GM23338 (cell line): ENCODE measurements around the gene C1orf146. TPM values are rescaled to one million over a fixed set of nuclear protein-coding genes. Genes with fewer than 3 reads are reported as not detected.

Source experiments
- ATAC-seq: fragments of 200-7000 bp; cut with Tn5 transposase; 3 replicates; pipeline ENCODE4 v1.9.1; 2020
- DNase-seq: peaks from one replicate; pipeline ENCODE4 v3.0.0-alpha.2; 2015; ENCODE audit warnings: low spot score
- H2AFZ ChIP-seq: fragments of 200-600 bp; sonication (generic); 2 replicates; pipeline ENCODE4 v1.8.0; 2016; ENCODE audit warnings: antibody characterized with exemption, mild to moderate bottlenecking, moderate library complexity
- H3F3A ChIP-seq: fragments of 200-600 bp; sonication (generic); replicated peaks from 2 replicates; pipeline ENCODE4 v1.8.0; 2017; ENCODE audit warnings: antibody characterized with exemption, mixed run types, low read depth
- H3K27ac ChIP-seq: fragments of 200-600 bp; sonication (generic); 2 replicates; pipeline ENCODE4 v1.6.1; 2016; ENCODE audit warnings: low read depth
- H3K27me3 ChIP-seq: fragments of 200-600 bp; sonication (generic); 2 replicates; pipeline ENCODE4 v1.8.0; 2016; ENCODE audit warnings: mild to moderate bottlenecking, mixed run types, moderate library complexity; ENCODE audit not compliant: insufficient read depth
- H3K36me3 ChIP-seq: fragments of 200-600 bp; sonication (generic); 2 replicates; pipeline ENCODE4 v1.8.0; 2016; ENCODE audit warnings: mild to moderate bottlenecking; ENCODE audit not compliant: insufficient read depth
- H3K4me1 ChIP-seq: fragments of 200-600 bp; sonication (generic); 2 replicates; pipeline ENCODE4 v1.8.0; 2016; ENCODE audit warnings: mild to moderate bottlenecking, moderate library complexity; ENCODE audit not compliant: insufficient read depth
- H3K4me2 ChIP-seq: fragments of 200-600 bp; sonication (generic); 2 replicates; pipeline ENCODE4 v1.7.1; 2017; ENCODE audit warnings: mixed run types
- H3K4me3 ChIP-seq: fragments of 200-600 bp; sonication (generic); 2 replicates; pipeline ENCODE4 v1.6.1; 2016; ENCODE audit warnings: mixed run types
- H3K79me2 ChIP-seq: fragments of 200-600 bp; sonication (generic); replicated peaks from 2 replicates; pipeline ENCODE4 v1.8.0; 2017; ENCODE audit warnings: mild to moderate bottlenecking; ENCODE audit not compliant: insufficient read depth
- H3K9me2 ChIP-seq: fragments of 200-600 bp; sonication (generic); 2 replicates; pipeline ENCODE4 v1.8.0; 2017; ENCODE audit not compliant: insufficient read depth
- H4K20me1 ChIP-seq: fragments of 200-600 bp; sonication (generic); replicated peaks from 2 replicates; pipeline ENCODE4 v1.8.0; 2017; ENCODE audit warnings: mild to moderate bottlenecking; ENCODE audit not compliant: insufficient read depth
- H3K27ac Mint-ChIP-seq: 2 replicates; pipeline ENCODE4 v1.8.0; 2020; ENCODE audit warnings: inconsistent platforms, mild to moderate bottlenecking, moderate library complexity, mixed read lengths
- H3K27me3 Mint-ChIP-seq: 3 replicates; pipeline ENCODE4 v1.8.0; 2022; ENCODE audit warnings: low read depth, mild to moderate bottlenecking, moderate library complexity, mixed read lengths, inconsistent platforms; ENCODE audit not compliant: insufficient read depth, poor library complexity
- H3K36me3 Mint-ChIP-seq: 3 replicates; pipeline ENCODE4 v1.8.0; 2021; ENCODE audit warnings: low read depth, mild to moderate bottlenecking, inconsistent platforms, moderate library complexity, mixed read lengths
- H3K4me1 Mint-ChIP-seq: 3 replicates; pipeline ENCODE4 v1.8.0; 2020; ENCODE audit warnings: mild to moderate bottlenecking, inconsistent platforms, mixed read lengths
- H3K4me3 Mint-ChIP-seq: 3 replicates; pipeline ENCODE4 v1.8.0; 2021; ENCODE audit warnings: moderate library complexity, mild to moderate bottlenecking, inconsistent platforms, mixed read lengths
- H3K9me3 Mint-ChIP-seq: 3 replicates; pipeline ENCODE4 v1.8.0; 2020; ENCODE audit warnings: moderate library complexity, mild to moderate bottlenecking, inconsistent platforms, mixed read lengths
- CREB1 ChIP-seq: fragments of 250-450 bp; sonication (Bioruptor Pico); IDR thresholded peaks from 2 replicates; pipeline ENCODE4 v1.5.0; 2020; ENCODE audit warnings: low read depth, mild to moderate bottlenecking, moderate library complexity
- EZH2 ChIP-seq: fragments of 200-600 bp; sonication (generic); IDR thresholded peaks from one replicate; pipeline ENCODE4 v1.8.0; 2017; ENCODE audit warnings: antibody characterized with exemption, mild to moderate bottlenecking, low read depth; ENCODE audit not compliant: unreplicated experiment
- EZH2phosphoT487 ChIP-seq: fragments of 200-600 bp; sonication (generic); IDR thresholded peaks from one replicate; pipeline ENCODE4 v1.8.1; 2018; ENCODE audit warnings: antibody characterized with exemption; ENCODE audit not compliant: unreplicated experiment
- JUNB ChIP-seq: IDR thresholded peaks from one replicate; pipeline ENCODE4 v1.6.1; 2016; ENCODE audit warnings: antibody characterized with exemption; ENCODE audit not compliant: unreplicated experiment
- NANOG ChIP-seq: IDR thresholded peaks from 2 replicates; pipeline ENCODE4 v1.6.1; 2016; ENCODE audit warnings: antibody characterized with exemption, borderline replicate concordance
- POLR2AphosphoS5 ChIP-seq: IDR thresholded peaks from 2 replicates; pipeline ENCODE4 v1.6.1; 2016; ENCODE audit warnings: antibody characterized with exemption, low read depth
- STAT1 ChIP-seq: IDR thresholded peaks from one replicate; pipeline ENCODE4 v1.6.1; 2016; ENCODE audit warnings: antibody characterized with exemption; ENCODE audit not compliant: unreplicated experiment
- ZNF114 ChIP-seq: fragments of 250-450 bp; sonication (Bioruptor Pico); IDR thresholded peaks from 2 replicates; pipeline ENCODE4 v1.5.0; 2020; ENCODE audit warnings: mild to moderate bottlenecking, moderate library complexity
- ZNF331 ChIP-seq: fragments of 250-450 bp; sonication (Bioruptor Pico); IDR thresholded peaks from 2 replicates; pipeline ENCODE4 v1.5.0; 2020; ENCODE audit warnings: low read depth, mild to moderate bottlenecking, moderate library complexity
- polyA plus RNA-seq: library from polyadenylated mRNA; unstranded; fragments of >200 nt; fragmentation: Nextera tagmentation; extraction: Ambion mirVana; gene quantifications from 2 replicates; pipeline ENCODE4 v1.2.1, GENCODE V29; 2016
- total RNA-seq: library from RNA; depleted of rRNA; stranded (reverse); fragments of >200 nt; shearing (Covaris generic); gene quantifications from 2 replicates; pipeline ENCODE4 v1.2.3, GENCODE V29; 2014
- TF ChIP-seq, protein P1 (sequence below): fragments of 250-450 bp; sonication (Bioruptor Pico); IDR thresholded peaks from 2 replicates; pipeline ENCODE4 v1.5.0; 2020; ENCODE audit warnings: mild to moderate bottlenecking, moderate library complexity
- TF ChIP-seq, protein P2 (sequence below): IDR thresholded peaks from one replicate; pipeline ENCODE4 v1.6.1; 2018; ENCODE audit warnings: antibody characterized with exemption; ENCODE audit not compliant: unreplicated experiment
- TF ChIP-seq, protein P3 (sequence below): IDR thresholded peaks from 2 replicates; pipeline ENCODE4 v1.6.1; 2016; ENCODE audit warnings: antibody characterized with exemption
- TF ChIP-seq, protein P4 (sequence below), 2 experiments: fragments of 200-600 bp in 1 of 2; sonication (generic) in 1 of 2; conservative IDR thresholded peaks; 2 replicates each; pipeline versions ENCODE4 v1.5.1 to v1.6.1; 2016 to 2017; ENCODE audit warnings: antibody characterized with exemption in 2 of 2, low read depth in 2 of 2, mild to moderate bottlenecking in 2 of 2, moderate library complexity in 1 of 2

C1orf146 gene
- total and polyA plus RNA-seq, 2 experiments from 2014 or later = not detected

DNA sequence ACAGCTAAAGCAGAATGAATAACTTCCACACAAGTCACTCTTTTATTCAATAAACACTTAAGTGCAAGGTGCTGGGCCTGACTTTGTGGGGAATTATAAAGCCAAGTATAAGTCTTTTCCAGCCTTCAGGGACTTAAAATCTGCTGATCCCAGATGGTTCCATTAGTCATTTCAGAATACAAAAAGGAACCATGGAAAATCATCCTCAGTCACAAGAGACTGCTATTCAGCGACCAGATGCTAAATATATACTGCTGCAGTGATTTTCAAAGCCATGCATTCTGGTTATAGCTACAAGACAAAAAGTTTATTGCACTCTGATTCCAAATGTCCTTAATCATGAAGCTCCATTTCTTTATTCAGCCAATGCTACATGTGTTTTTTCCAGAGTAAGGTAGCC is 55.3 kb downstream of the C1orf146 start:
- no peaks in the 10 kb centered on the region for H3K79me2 ChIP-seq
- no peak overlapping the region for H3K4me2 ChIP-seq
- H3K27ac ChIP-seq = no peak overlapping the region
- ATAC-seq (no peak), DNase-seq (no peak)
- no peaks in the 10 kb centered on the region for H3K4me1 ChIP-seq
- peaks cover 2% of the 10 kb centered on the region for H3K27me3 Mint-ChIP-seq
- H2AFZ ChIP-seq = no peak overlapping the region
- H3K36me3 ChIP-seq = peaks cover 9% of the 10 kb centered on the region; the same call in 1 of the 2 replicates
- no peaks in the 10 kb centered on the region for H3F3A ChIP-seq
- no peaks in the 10 kb centered on the region for H3K9me3 Mint-ChIP-seq
- H3K27ac Mint-ChIP-seq = no peak overlapping the region
- H3K4me3 Mint-ChIP-seq = no peak overlapping the region
- no peak for TF ChIP-seq POLR2AphosphoS5
- no peak for TF ChIP-seq NANOG
- no peak for TF ChIP-seq ZNF114 (CRISPR knock-in tag)
- TF ChIP-seq EZH2phosphoT487 = no peak
- TF ChIP-seq, protein P1, sequence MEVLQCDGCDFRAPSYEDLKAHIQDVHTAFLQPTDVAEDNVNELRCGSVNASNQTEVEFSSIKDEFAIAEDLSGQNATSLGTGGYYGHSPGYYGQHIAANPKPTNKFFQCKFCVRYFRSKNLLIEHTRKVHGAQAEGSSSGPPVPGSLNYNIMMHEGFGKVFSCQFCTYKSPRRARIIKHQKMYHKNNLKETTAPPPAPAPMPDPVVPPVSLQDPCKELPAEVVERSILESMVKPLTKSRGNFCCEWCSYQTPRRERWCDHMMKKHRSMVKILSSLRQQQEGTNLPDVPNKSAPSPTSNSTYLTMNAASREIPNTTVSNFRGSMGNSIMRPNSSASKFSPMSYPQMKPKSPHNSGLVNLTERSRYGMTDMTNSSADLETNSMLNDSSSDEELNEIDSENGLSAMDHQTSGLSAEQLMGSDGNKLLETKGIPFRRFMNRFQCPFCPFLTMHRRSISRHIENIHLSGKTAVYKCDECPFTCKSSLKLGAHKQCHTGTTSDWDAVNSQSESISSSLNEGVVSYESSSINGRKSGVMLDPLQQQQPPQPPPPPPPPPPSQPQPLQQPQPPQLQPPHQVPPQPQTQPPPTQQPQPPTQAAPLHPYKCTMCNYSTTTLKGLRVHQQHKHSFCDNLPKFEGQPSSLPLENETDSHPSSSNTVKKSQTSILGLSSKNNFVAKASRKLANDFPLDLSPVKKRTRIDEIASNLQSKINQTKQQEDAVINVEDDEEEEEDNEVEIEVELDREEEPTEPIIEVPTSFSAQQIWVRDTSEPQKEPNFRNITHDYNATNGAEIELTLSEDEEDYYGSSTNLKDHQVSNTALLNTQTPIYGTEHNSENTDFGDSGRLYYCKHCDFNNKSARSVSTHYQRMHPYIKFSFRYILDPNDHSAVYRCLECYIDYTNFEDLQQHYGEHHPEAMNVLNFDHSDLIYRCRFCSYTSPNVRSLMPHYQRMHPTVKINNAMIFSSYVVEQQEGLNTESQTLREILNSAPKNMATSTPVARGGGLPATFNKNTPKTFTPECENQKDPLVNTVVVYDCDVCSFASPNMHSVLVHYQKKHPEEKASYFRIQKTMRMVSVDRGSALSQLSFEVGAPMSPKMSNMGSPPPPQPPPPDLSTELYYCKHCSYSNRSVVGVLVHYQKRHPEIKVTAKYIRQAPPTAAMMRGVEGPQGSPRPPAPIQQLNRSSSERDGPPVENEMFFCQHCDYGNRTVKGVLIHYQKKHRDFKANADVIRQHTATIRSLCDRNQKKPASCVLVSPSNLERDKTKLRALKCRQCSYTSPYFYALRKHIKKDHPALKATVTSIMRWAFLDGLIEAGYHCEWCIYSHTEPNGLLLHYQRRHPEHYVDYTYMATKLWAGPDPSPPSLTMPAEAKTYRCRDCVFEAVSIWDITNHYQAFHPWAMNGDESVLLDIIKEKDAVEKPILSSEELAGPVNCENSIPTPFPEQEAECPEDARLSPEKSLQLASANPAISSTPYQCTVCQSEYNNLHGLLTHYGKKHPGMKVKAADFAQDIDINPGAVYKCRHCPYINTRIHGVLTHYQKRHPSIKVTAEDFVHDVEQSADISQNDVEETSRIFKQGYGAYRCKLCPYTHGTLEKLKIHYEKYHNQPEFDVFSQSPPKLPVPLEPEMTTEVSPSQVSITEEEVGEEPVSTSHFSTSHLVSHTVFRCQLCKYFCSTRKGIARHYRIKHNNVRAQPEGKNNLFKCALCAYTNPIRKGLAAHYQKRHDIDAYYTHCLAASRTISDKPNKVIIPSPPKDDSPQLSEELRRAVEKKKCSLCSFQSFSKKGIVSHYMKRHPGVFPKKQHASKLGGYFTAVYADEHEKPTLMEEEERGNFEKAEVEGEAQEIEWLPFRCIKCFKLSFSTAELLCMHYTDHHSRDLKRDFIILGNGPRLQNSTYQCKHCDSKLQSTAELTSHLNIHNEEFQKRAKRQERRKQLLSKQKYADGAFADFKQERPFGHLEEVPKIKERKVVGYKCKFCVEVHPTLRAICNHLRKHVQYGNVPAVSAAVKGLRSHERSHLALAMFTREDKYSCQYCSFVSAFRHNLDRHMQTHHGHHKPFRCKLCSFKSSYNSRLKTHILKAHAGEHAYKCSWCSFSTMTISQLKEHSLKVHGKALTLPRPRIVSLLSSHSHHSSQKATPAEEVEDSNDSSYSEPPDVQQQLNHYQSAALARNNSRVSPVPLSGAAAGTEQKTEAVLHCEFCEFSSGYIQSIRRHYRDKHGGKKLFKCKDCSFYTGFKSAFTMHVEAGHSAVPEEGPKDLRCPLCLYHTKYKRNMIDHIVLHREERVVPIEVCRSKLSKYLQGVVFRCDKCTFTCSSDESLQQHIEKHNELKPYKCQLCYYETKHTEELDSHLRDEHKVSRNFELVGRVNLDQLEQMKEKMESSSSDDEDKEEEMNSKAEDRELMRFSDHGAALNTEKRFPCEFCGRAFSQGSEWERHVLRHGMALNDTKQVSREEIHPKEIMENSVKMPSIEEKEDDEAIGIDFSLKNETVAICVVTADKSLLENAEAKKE (CRISPR knock-in tag) = no peak
- no peak for TF ChIP-seq EZH2
- TF ChIP-seq, protein P2, sequence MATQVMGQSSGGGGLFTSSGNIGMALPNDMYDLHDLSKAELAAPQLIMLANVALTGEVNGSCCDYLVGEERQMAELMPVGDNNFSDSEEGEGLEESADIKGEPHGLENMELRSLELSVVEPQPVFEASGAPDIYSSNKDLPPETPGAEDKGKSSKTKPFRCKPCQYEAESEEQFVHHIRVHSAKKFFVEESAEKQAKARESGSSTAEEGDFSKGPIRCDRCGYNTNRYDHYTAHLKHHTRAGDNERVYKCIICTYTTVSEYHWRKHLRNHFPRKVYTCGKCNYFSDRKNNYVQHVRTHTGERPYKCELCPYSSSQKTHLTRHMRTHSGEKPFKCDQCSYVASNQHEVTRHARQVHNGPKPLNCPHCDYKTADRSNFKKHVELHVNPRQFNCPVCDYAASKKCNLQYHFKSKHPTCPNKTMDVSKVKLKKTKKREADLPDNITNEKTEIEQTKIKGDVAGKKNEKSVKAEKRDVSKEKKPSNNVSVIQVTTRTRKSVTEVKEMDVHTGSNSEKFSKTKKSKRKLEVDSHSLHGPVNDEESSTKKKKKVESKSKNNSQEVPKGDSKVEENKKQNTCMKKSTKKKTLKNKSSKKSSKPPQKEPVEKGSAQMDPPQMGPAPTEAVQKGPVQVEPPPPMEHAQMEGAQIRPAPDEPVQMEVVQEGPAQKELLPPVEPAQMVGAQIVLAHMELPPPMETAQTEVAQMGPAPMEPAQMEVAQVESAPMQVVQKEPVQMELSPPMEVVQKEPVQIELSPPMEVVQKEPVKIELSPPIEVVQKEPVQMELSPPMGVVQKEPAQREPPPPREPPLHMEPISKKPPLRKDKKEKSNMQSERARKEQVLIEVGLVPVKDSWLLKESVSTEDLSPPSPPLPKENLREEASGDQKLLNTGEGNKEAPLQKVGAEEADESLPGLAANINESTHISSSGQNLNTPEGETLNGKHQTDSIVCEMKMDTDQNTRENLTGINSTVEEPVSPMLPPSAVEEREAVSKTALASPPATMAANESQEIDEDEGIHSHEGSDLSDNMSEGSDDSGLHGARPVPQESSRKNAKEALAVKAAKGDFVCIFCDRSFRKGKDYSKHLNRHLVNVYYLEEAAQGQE = no peak
- TF ChIP-seq, protein P3, sequence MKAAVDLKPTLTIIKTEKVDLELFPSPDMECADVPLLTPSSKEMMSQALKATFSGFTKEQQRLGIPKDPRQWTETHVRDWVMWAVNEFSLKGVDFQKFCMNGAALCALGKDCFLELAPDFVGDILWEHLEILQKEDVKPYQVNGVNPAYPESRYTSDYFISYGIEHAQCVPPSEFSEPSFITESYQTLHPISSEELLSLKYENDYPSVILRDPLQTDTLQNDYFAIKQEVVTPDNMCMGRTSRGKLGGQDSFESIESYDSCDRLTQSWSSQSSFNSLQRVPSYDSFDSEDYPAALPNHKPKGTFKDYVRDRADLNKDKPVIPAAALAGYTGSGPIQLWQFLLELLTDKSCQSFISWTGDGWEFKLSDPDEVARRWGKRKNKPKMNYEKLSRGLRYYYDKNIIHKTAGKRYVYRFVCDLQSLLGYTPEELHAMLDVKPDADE = no peak
- TF ChIP-seq JUNB = no peak
- TF ChIP-seq CREB1 (CRISPR knock-in tag) = no peak
- no peak for TF ChIP-seq ZNF331 (CRISPR knock-in tag)
- TF ChIP-seq, protein P4, sequence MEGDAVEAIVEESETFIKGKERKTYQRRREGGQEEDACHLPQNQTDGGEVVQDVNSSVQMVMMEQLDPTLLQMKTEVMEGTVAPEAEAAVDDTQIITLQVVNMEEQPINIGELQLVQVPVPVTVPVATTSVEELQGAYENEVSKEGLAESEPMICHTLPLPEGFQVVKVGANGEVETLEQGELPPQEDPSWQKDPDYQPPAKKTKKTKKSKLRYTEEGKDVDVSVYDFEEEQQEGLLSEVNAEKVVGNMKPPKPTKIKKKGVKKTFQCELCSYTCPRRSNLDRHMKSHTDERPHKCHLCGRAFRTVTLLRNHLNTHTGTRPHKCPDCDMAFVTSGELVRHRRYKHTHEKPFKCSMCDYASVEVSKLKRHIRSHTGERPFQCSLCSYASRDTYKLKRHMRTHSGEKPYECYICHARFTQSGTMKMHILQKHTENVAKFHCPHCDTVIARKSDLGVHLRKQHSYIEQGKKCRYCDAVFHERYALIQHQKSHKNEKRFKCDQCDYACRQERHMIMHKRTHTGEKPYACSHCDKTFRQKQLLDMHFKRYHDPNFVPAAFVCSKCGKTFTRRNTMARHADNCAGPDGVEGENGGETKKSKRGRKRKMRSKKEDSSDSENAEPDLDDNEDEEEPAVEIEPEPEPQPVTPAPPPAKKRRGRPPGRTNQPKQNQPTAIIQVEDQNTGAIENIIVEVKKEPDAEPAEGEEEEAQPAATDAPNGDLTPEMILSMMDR (conservative IDR thresholded peaks at IDR 0.05; ENCODE audit: low read depth in 2 of 2) = no peak
- TF ChIP-seq STAT1 = no peak
- no peaks in the 10 kb centered on the region for H3K9me2 ChIP-seq
- H3K27me3 ChIP-seq = no peaks in the 10 kb centered on the region
- H3K4me1 Mint-ChIP-seq = no peaks in the 10 kb centered on the region
- H3K36me3 Mint-ChIP-seq = peaks cover 47% of the 10 kb centered on the region
- H4K20me1 ChIP-seq = no peaks in the 10 kb centered on the region; the same call in 1 of the 2 replicates
- H3K4me3 ChIP-seq = no peak overlapping the region
